Neural cell (in vitro differentiated cells): ENCODE data around the gene AZIN2. TPM values are rescaled to one million over a fixed set of nuclear protein-coding genes. Genes with fewer than 3 reads are reported as not detected.

Source experiments
- H2AFZ ChIP-seq: fragments of 200-600, 300-800 bp; sonication (generic), shearing (Covaris generic); 2 replicates; pipeline ENCODE4 v1.6.0; 2014; ENCODE audit warnings: low read depth, mild to moderate bottlenecking, antibody characterized with exemption, low read length, moderate library complexity
- H3F3A ChIP-seq: fragments of 200-600 bp; shearing (Covaris generic); 2 replicates; pipeline ENCODE4 v1.6.1; 2016; ENCODE audit warnings: mild to moderate bottlenecking, moderate library complexity, mixed read lengths, antibody characterized with exemption, low read length; ENCODE audit not compliant: insufficient read depth, poor library complexity, severe bottlenecking
- H3K27ac ChIP-seq: fragments of 200-600, 300-800 bp; sonication (generic), shearing (Covaris generic); 2 replicates; pipeline ENCODE4 v1.5.1; 2014; ENCODE audit warnings: mild to moderate bottlenecking, low read length, moderate library complexity
- H3K27me3 ChIP-seq: fragments of 300-800, 200-600 bp; sonication (generic), shearing (Covaris generic); 2 replicates; pipeline ENCODE4 v1.6.0; 2014; ENCODE audit warnings: mild to moderate bottlenecking, low read depth, low read length, moderate library complexity; ENCODE audit not compliant: insufficient read depth
- H3K36me3 ChIP-seq: fragments of 300-800, 200-600 bp; sonication (generic), shearing (Covaris generic); 2 replicates; pipeline ENCODE4 v1.5.1; 2014; ENCODE audit warnings: mild to moderate bottlenecking, antibody characterized with exemption, low read length, moderate library complexity; ENCODE audit not compliant: insufficient read depth
- H3K4me2 ChIP-seq: fragments of 300-800, 200-600 bp; sonication (generic), shearing (Covaris generic); 2 replicates; pipeline ENCODE4 v1.6.0; 2014; ENCODE audit warnings: mild to moderate bottlenecking, low read length
- H3K4me3 ChIP-seq: fragments of 300-800, 200-600 bp; sonication (generic), shearing (Covaris generic); 2 replicates; pipeline ENCODE4 v1.5.1; 2014; ENCODE audit warnings: mild to moderate bottlenecking, low read length, moderate library complexity
- H3K79me2 ChIP-seq: fragments of 200-600 bp; shearing (Covaris generic); replicated peaks from 2 replicates; pipeline ENCODE4 v1.6.0; 2014; ENCODE audit warnings: mild to moderate bottlenecking, low read length, moderate library complexity; ENCODE audit not compliant: insufficient read depth
- H3K9ac ChIP-seq: fragments of 300-800, 200-600 bp; sonication (generic), shearing (Covaris generic); 2 replicates; pipeline ENCODE4 v1.6.1; 2016; ENCODE audit warnings: mild to moderate bottlenecking, low read length, mixed read lengths
- H3K9me2 ChIP-seq: fragments of 200-600 bp; shearing (Covaris generic); 2 replicates; pipeline ENCODE4 v1.6.1; 2016; ENCODE audit warnings: mild to moderate bottlenecking, low read length, mixed read lengths; ENCODE audit not compliant: insufficient read depth
- H3K9me3 ChIP-seq: fragments of 200-600, 300-800 bp; sonication (generic), shearing (Covaris generic); 2 replicates; pipeline ENCODE4 v1.6.1; 2016; ENCODE audit warnings: mild to moderate bottlenecking, mixed run types, low read length, moderate library complexity, mixed read lengths
- H4K20me1 ChIP-seq: fragments of 200-600 bp; shearing (Covaris generic); 2 replicates; pipeline ENCODE4 v1.6.1; 2016; ENCODE audit warnings: mild to moderate bottlenecking, mixed run types; ENCODE audit not compliant: insufficient read depth
- CTCF ChIP-seq: fragments of 450-650 bp; IDR thresholded peaks from 2 replicates; pipeline ENCODE4 v1.5.1; 2014; ENCODE audit warnings: antibody characterized with exemption, mild to moderate bottlenecking, moderate library complexity; ENCODE audit not compliant: poor library complexity, severe bottlenecking
- EP300 ChIP-seq: fragments of 450-650 bp; conservative IDR thresholded peaks from 2 replicates; pipeline ENCODE4 v1.6.1; 2014; ENCODE audit warnings: antibody characterized with exemption, mild to moderate bottlenecking, moderate library complexity; ENCODE audit not compliant: poor library complexity, severe bottlenecking
- EZH2 ChIP-seq: fragments of 200-600, 300-800 bp; shearing (Covaris generic), sonication (generic); IDR thresholded peaks from 2 replicates; pipeline ENCODE4 v1.6.1; 2014; ENCODE audit warnings: antibody characterized with exemption, low read length, borderline replicate concordance, mild to moderate bottlenecking; ENCODE audit not compliant: insufficient read depth, poor library complexity, severe bottlenecking
- MXI1 ChIP-seq: fragments of 450-650 bp; conservative IDR thresholded peaks from 2 replicates; pipeline ENCODE4 v1.6.1; 2014; ENCODE audit warnings: antibody characterized with exemption, mild to moderate bottlenecking; ENCODE audit not compliant: poor library complexity, severe bottlenecking
- POLR2AphosphoS5 ChIP-seq: IDR thresholded peaks from 2 replicates; pipeline ENCODE4 v1.6.1; 2012
- RAD21 ChIP-seq: fragments of 450-650 bp; conservative IDR thresholded peaks from 2 replicates; pipeline ENCODE4 v1.6.1; 2014; ENCODE audit warnings: antibody characterized with exemption, mild to moderate bottlenecking, moderate library complexity
- REST ChIP-seq: IDR thresholded peaks from 2 replicates; pipeline ENCODE4 v1.6.1; 2012; ENCODE audit warnings: borderline replicate concordance
- SMC3 ChIP-seq: fragments of 450-650 bp; conservative IDR thresholded peaks from 2 replicates; pipeline ENCODE4 v1.6.1; 2014; ENCODE audit warnings: antibody characterized with exemption, mild to moderate bottlenecking, moderate library complexity; ENCODE audit not compliant: poor library complexity
- TAF1 ChIP-seq: IDR thresholded peaks from 2 replicates; pipeline ENCODE4 v1.6.1; 2012; ENCODE audit warnings: low read depth
- polyA plus RNA-seq: library from polyadenylated mRNA; depleted of rRNA; stranded (reverse); fragments of >200 nt; gene quantifications from 2 replicates; pipeline ENCODE4 v1.2.3, GENCODE V29; 2014

AZIN2 gene
- polyA plus RNA-seq, 1 donor from 2014 or later, result 22.7 TPM

- Histone ChIP-seq H3K79me2 (no peaks in the 10 kb centered on the region), H3K9ac (no peak overlapping the region), H4K20me1 (no peaks in the 10 kb centered on the region), H3F3A (no peaks in the 10 kb centered on the region), H3K36me3 (no peaks in the 10 kb centered on the region), H3K4me2 (no peak overlapping the region), H2AFZ (no peak overlapping the region), H3K9me2 (no peaks in the 10 kb centered on the region), H3K4me3 (no peak overlapping the region), H3K9me3 (no peaks in the 10 kb centered on the region), H3K27me3 (no peaks in the 10 kb centered on the region), H3K27ac (no peak overlapping the region)
- TF ChIP-seq RAD21 (no peak), EZH2 (no peak), EP300 (no peak), MXI1 (no peak), POLR2AphosphoS5 (no peak), SMC3 (no peak), TAF1 (no peak), CTCF (no peak), REST (no peak)
Observed at GRCh38 chr1:33092438-33092837, 11.5 kb downstream of the AZIN2 start.

- Histone ChIP-seq H3K27me3 (no peaks in the 10 kb centered on the region), H3K9me3 (no peaks in the 10 kb centered on the region), H3K79me2 (no peaks in the 10 kb centered on the region), H3K9ac (no peak overlapping the region), H3K4me3 (no peak overlapping the region), H3K27ac (no peak overlapping the region), H3F3A (no peaks in the 10 kb centered on the region), H3K36me3 (no peaks in the 10 kb centered on the region), H3K9me2 (no peaks in the 10 kb centered on the region), H2AFZ (no peak overlapping the region), H4K20me1 (no peaks in the 10 kb centered on the region), H3K4me2 (no peak overlapping the region)
- no peak for TF ChIP-seq EZH2
- no peak for TF ChIP-seq SMC3
- TF ChIP-seq CTCF, result no peak
- no peak for TF ChIP-seq RAD21
- no peak for TF ChIP-seq TAF1
- TF ChIP-seq POLR2AphosphoS5, result no peak
- TF ChIP-seq REST, result no peak
- TF ChIP-seq EP300, result no peak
Observed at GRCh38 chr1:33093004-33093403, 12.1 kb downstream of the AZIN2 start.
